Measurements from ENCODE around the gene LEO1.

LEO1 gene

DNA sequence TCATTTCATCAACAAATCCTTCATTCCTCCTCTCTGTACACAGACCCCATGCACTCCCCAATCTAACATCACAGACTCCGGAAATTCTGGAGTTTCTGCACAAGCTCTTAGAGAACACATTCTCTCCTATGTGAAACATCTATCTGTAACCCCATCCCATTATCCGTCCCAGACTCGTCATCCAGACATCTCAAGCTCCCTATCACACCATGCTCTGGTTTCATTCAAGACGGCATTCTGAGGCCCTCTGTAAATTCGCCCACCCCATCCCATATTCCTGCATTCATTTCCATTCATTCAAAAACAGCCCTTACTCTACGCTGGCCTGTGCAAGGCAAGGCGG is 575 bp downstream of the LEO1 start:
- TF ChIP-seq, protein P1, sequence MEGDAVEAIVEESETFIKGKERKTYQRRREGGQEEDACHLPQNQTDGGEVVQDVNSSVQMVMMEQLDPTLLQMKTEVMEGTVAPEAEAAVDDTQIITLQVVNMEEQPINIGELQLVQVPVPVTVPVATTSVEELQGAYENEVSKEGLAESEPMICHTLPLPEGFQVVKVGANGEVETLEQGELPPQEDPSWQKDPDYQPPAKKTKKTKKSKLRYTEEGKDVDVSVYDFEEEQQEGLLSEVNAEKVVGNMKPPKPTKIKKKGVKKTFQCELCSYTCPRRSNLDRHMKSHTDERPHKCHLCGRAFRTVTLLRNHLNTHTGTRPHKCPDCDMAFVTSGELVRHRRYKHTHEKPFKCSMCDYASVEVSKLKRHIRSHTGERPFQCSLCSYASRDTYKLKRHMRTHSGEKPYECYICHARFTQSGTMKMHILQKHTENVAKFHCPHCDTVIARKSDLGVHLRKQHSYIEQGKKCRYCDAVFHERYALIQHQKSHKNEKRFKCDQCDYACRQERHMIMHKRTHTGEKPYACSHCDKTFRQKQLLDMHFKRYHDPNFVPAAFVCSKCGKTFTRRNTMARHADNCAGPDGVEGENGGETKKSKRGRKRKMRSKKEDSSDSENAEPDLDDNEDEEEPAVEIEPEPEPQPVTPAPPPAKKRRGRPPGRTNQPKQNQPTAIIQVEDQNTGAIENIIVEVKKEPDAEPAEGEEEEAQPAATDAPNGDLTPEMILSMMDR (IDR thresholded peaks at IDR 0.05; ENCODE audit: low read depth, low read length), result no peak
- H3K4me3 ChIP-seq (ENCODE audit: low read depth, low read length), result peak overlapping the region; percentile 93

DNA sequence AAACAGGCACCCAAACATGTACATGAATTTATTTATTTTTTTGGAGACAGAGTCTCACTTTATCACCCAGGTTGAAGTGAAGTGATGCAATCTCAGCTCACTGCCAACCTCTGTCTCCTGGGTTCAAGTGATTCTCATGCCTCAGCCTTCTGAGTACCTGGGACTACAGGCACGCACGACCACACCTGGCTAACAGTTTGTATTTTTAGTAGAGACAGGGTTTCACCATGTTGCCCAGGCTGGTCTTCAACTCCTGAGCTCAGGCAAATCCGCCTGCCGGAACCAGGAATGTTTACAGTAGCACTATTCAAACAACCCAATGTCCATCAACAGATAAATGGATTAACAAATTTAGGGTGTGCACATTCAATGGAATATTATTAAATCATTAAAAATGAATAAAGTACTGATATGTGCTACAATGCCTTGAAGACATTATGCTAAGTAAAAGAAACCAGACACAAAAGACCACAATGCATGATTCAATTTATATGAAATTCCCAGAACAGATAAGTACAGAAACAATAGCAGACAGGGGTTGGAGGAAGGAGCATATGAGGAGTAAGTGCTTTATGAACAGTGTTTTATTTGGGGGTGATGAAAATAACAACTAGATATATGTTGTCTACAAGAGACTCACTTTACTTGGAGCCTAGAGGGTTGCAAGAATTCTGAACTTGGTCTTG is 1.3 kb downstream of the LEO1 start:
- H3K4me3 ChIP-seq (ENCODE audit: low read depth, low read length), result peak overlapping the region; percentile 93
- TF ChIP-seq, protein P1 (IDR thresholded peaks at IDR 0.05; ENCODE audit: low read depth, low read length), result no peak

DNA sequence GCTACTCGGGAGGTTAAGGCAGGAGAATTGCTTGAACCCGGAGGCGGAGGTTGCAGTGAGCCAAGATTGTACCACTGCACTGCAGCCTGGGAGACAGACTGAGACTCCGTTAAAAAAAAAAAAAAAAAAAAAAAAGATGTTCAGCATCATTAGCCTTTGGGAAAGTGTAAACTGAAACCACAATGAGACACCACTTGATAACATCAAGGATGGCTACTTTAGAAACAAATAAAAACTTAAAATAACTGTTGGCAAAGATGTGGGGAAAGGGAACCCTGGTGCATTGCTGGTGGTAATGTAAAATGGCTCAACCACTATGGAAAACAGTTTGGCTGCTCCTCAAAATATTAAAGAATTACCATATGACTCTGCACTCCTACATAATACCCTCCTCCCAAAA is 1.9 kb downstream of the LEO1 start:
- TF ChIP-seq, protein P1 (IDR thresholded peaks at IDR 0.05; ENCODE audit: low read depth, low read length), result no peak
- H3K4me3 ChIP-seq (ENCODE audit: low read depth, low read length), result peak overlapping the region; percentile 93

DNA sequence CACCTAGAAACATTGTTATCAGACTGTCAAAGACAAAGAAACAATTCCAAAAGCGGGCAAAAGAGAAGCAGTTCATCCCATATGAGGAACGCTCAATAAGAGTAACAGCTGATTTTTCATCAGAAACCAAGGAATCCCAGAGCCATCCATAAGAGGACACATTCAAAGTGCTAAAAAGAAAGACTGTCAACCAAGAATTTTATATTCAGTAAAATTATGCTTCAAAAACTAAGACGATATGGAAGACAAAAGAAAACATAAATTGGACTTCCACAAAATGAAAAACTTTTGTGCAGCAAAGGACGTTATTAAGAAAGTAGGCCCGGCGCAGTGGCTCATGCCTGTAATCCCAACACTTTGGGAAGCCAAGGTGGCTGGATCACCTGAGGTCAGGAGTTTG is 4.0 kb downstream of the LEO1 start:
- TF ChIP-seq, protein P1 (IDR thresholded peaks at IDR 0.05; ENCODE audit: low read depth, low read length), result no peak
- H3K4me3 ChIP-seq (ENCODE audit: low read depth, low read length), result no peak overlapping the region

DNA sequence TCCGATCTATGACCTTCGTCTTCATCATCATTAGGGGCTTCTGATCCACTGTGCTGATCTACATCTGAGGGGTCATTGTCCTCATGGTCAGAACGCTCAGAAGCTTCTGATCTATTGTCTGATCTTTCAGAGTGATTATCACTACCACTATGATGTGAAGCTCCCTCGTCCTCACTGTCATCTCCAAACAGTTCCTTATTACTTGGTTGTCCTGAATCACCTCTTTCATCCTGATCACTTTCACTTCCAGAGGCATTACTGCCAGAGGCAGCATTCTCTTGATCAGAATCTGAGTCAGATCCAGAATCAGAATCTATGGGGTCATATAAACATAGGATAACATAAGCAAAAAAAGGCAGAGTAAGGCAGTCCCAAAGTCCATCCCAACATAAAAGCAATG is 5.4 kb downstream of the LEO1 start:
- no peak overlapping the region for H3K4me3 ChIP-seq (ENCODE audit: low read depth, low read length)
- TF ChIP-seq, protein P1 (IDR thresholded peaks at IDR 0.05; ENCODE audit: low read depth, low read length), result no peak

DNA sequence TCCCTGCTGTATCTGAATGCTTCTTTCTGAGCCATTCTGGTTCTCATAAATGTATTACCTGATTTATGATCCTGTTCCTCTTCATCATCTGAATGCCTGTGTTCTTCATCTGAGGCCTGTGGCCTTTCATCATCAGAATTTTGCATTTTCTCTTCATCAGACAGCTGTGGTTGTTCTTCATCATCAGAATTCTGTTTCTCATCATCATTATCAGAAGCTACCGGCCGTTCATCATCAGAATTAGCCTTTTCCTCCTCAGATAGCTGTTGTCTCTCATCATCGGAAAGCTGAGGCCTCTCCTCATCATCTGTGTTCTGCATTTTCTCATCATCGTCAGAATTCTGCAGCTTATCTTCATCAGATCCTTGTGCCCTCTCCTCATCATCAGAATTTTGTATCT is 5.9 kb downstream of the LEO1 start:
- TF ChIP-seq, protein P1 (IDR thresholded peaks at IDR 0.05; ENCODE audit: low read depth, low read length), result no peak

DNA sequence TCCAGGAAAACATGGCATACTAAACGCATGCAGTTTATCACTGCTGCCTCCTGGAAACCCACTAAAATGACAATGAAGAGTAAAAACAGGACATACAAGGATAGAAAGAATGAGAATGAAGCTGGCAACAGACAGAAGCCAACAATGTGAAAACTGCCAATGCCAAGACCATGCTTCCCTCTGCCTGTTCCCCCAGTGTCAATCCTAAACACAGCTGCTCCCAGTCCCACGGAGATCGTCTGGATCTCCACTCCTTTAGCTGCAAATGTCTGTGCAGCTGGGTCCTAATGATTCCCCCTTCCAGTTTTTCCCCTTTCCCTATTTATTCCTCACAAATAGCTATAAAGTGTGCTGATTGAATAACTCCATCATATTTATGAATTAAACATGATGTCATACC is 16.1 kb downstream of the LEO1 start:
- TF ChIP-seq, protein P1 (IDR thresholded peaks at IDR 0.05; ENCODE audit: low read depth, low read length), result no peak
- H3K4me3 ChIP-seq (ENCODE audit: low read depth, low read length), result no peak overlapping the region

More for the DNA sequence above, 5.9 kb downstream of the LEO1 start:
- no peak overlapping the region for H3K4me3 ChIP-seq (ENCODE audit: low read depth, low read length)

Measured in WI38 (cell line).